ENCODE results near the gene JUND. TPM values are rescaled to one million over a fixed set of nuclear protein-coding genes. Genes with fewer than 3 reads are reported as not detected.

JUND gene
- polyA plus RNA-seq, 3 donors, result 22.5 to 1,792 (median 86.9) TPM

GRCh38 chr19:18329035-18329376 is 47.6 kb upstream of the JUND start:
- DNase-seq, result no peak
- no peaks in the 10 kb centered on the region for H4K20me1 ChIP-seq (ENCODE audit: insufficient read depth, low read length)
- Mint-ChIP-seq H3K27me3 (ENCODE audit: low read depth in 3 of 3) (peaks cover 0 to 5% (median 2%) of the 10 kb centered on the region in 3 donors), H3K36me3 (no peaks in the 10 kb centered on the region), H3K9me3 (peaks cover 0 to 3% (median 0%) of the 10 kb centered on the region in 7 donors), H3K27ac (peak overlapping the region in 5 of 7 donors; percentile 26 to 83 (median 56)), H3K4me1 (peaks cover 9% of the 10 kb centered on the region), H3K4me3 (peak overlapping the region in 1 of 2 donors; percentile 71)
- intact Hi-C loops (cut with micrococcal nuclease), result no loop called here
- peak overlapping the region in 1 of 3 experiments; percentile 55 for H3K4me3 ChIP-seq (replicated peaks in 1 of 3; ENCODE audit: low read depth in 2 of 3, low read length in 3 of 3)
- no peak overlapping the region for H3K9ac ChIP-seq (ENCODE audit: insufficient read depth, low read length, poor library complexity, severe bottlenecking)
- peak overlapping the region in 1 of 2 donors; percentile 47 for H3K27ac ChIP-seq (ENCODE audit: low read depth in 1 of 2, low read length in 2 of 2)
- WGBS (ENCODE audit: insufficient coverage), result no CpG with 5 or more reads among the region's 6 CpGs
- H3K9me3 ChIP-seq (replicated peaks in 1 of 2; ENCODE audit: control insufficient read depth in 1 of 2, insufficient read depth in 1 of 2, low read length in 2 of 2), result no peaks in the 10 kb centered on the region
- H3K79me2 ChIP-seq (ENCODE audit: insufficient read depth, low read length), result no peaks in the 10 kb centered on the region
- H3K27me3 ChIP-seq (ENCODE audit: control insufficient read depth in 2 of 2, insufficient read depth in 2 of 2, low read length in 2 of 2), result no peaks in the 10 kb centered on the region
- TF ChIP-seq CTCF (IDR thresholded peaks at IDR 0.05), result no peak
- H3K36me3 ChIP-seq (replicated peaks in 1 of 2; ENCODE audit: control insufficient read depth in 1 of 2, insufficient read depth in 2 of 2, low read length in 2 of 2), result no peaks in the 10 kb centered on the region
- peaks cover 12 to 17% of the 10 kb centered on the region in 2 donors for H3K4me1 ChIP-seq (ENCODE audit: control insufficient read depth in 1 of 2, insufficient read depth in 2 of 2, low read length in 2 of 2)
- H2AFZ ChIP-seq (ENCODE audit: insufficient read depth, low read depth, low read length, poor library complexity, severe bottlenecking), result peak overlapping the region; percentile 43
- peak overlapping the region; percentile 56 for H3K4me2 ChIP-seq (replicated peaks; ENCODE audit: extremely low read depth, low read length, poor library complexity, severe bottlenecking)

- Histone ChIP-seq H3K27me3 (ENCODE audit: control insufficient read depth in 2 of 2, insufficient read depth in 2 of 2, low read length in 2 of 2) (no peaks in the 10 kb centered on the region), H4K20me1 (ENCODE audit: insufficient read depth, low read length) (no peaks in the 10 kb centered on the region), H3K9ac (ENCODE audit: insufficient read depth, low read length, poor library complexity, severe bottlenecking) (no peak overlapping the region), H3K36me3 (replicated peaks in 1 of 2; ENCODE audit: control insufficient read depth in 1 of 2, insufficient read depth in 2 of 2, low read length in 2 of 2) (no peaks in the 10 kb centered on the region), H3K9me3 (replicated peaks in 1 of 2; ENCODE audit: control insufficient read depth in 1 of 2, insufficient read depth in 1 of 2, low read length in 2 of 2) (no peaks in the 10 kb centered on the region), H3K79me2 (ENCODE audit: insufficient read depth, low read length) (no peaks in the 10 kb centered on the region), H3K4me1 (ENCODE audit: control insufficient read depth in 1 of 2, insufficient read depth in 2 of 2, low read length in 2 of 2) (peaks cover 17 to 22% of the 10 kb centered on the region in 2 donors), H2AFZ (ENCODE audit: insufficient read depth, low read depth, low read length, poor library complexity, severe bottlenecking) (peak overlapping the region; percentile 43), H3K27ac (ENCODE audit: low read depth in 1 of 2, low read length in 2 of 2) (peak overlapping the region in 1 of 2 donors; percentile 47), H3K4me2 (replicated peaks; ENCODE audit: extremely low read depth, low read length, poor library complexity, severe bottlenecking) (peak overlapping the region; percentile 56), H3K4me3 (replicated peaks in 1 of 3; ENCODE audit: low read depth in 2 of 3, low read length in 3 of 3) (peak overlapping the region in 1 of 3 experiments; percentile 55)
- peaks cover 0 to 2% (median 0%) of the 10 kb centered on the region in 7 donors for H3K9me3 Mint-ChIP-seq
- peak overlapping the region in 5 of 7 donors; percentile 53 to 83 (median 75) for H3K27ac Mint-ChIP-seq
- peak; percentile 87 for TF ChIP-seq CTCF (IDR thresholded peaks at IDR 0.05)
- intact Hi-C loops (cut with micrococcal nuclease), result no loop called here
- peaks cover 0 to 5% (median 2%) of the 10 kb centered on the region in 3 donors for H3K27me3 Mint-ChIP-seq (ENCODE audit: low read depth in 3 of 3)
- peaks cover 14% of the 10 kb centered on the region for H3K4me1 Mint-ChIP-seq
- no peaks in the 10 kb centered on the region for H3K36me3 Mint-ChIP-seq
- 0% methylated on average over 2 of the region's 9 CpGs for WGBS (ENCODE audit: insufficient coverage)
- peak overlapping the region; percentile 20 to 71 for H3K4me3 Mint-ChIP-seq
- peak; percentile 91 to 93 (median 93) for DNase-seq
These were observed 47.1 kb upstream of the JUND start for GRCh38 chr19:18328340-18329034.
